Left lobe of liver (tissue), 2 donors: ENCODE measurements around the gene LDLRAD4. TPM values are rescaled to one million over a fixed set of nuclear protein-coding genes. Genes with fewer than 3 reads are reported as not detected.
A peak's percentile ranks its signal among the peaks of the same experiment; 100 is the strongest.

Source experiments
- ATAC-seq: fragments of 200-7000 bp; cut with Tn5 transposase; one replicate; pipeline ENCODE4 v1.9.1; 2020; ENCODE audit warnings: mild to moderate bottlenecking, moderate library complexity
- DNase-seq: peaks from one replicate; pipeline ENCODE4 v3.0.0-alpha.2; 2020; ENCODE audit warnings: low spot score
- total RNA-seq: library from RNA; stranded (reverse); gene quantifications from one replicate; pipeline ENCODE4 v1.2.1, GENCODE V29; 2021
- donor health status: DM: no; HTN: no; CAD: no; lungs with moderate emphysema.
- donor health status: DM: no; HTN: yes; CAD: no.

The LDLRAD4 gene
- total RNA-seq, 1 donor from 2014 or later: 41.9 TPM

- ATAC-seq: no peak
- no peak for DNase-seq
Measured at GRCh38 chr18:13520741-13521140, 302.2 kb downstream of the LDLRAD4 start.

GRCh38 chr18:13521418-13521817 is 302.9 kb downstream of the LDLRAD4 start:
- DNase-seq (no peak), ATAC-seq (no peak)

- ATAC-seq: no peak
Measured at GRCh38 chr18:13522256-13522655, 303.7 kb downstream of the LDLRAD4 start.

GRCh38 chr18:13522861-13523660 is 304.5 kb downstream of the LDLRAD4 start:
- no peak for ATAC-seq
- no peak for DNase-seq

More at GRCh38 chr18:13522256-13522655, 303.7 kb downstream of the LDLRAD4 start:
- no peak for DNase-seq

GRCh38 chr18:13524054-13524453 is 305.5 kb downstream of the LDLRAD4 start:
- DNase-seq (no peak), ATAC-seq (no peak)

GRCh38 chr18:13524811-13525210 is 306.3 kb downstream of the LDLRAD4 start:
- no peak for DNase-seq
- no peak for ATAC-seq

GRCh38 chr18:13525381-13526029 is 306.9 kb downstream of the LDLRAD4 start:
- ATAC-seq (no peak), DNase-seq (no peak)

GRCh38 chr18:13526519-13526918 is 308.0 kb downstream of the LDLRAD4 start:
- no peak for ATAC-seq
- no peak for DNase-seq

GRCh38 chr18:13527256-13527655 is 308.7 kb downstream of the LDLRAD4 start:
- ATAC-seq (no peak), DNase-seq (no peak)

- no peak for ATAC-seq
- DNase-seq: no peak
Measured at GRCh38 chr18:13527730-13528129, 309.2 kb downstream of the LDLRAD4 start.

GRCh38 chr18:13528739-13529392 is 310.3 kb downstream of the LDLRAD4 start:
- no peak for ATAC-seq
- DNase-seq: no peak

- no peak for DNase-seq
- no peak for ATAC-seq
Measured at GRCh38 chr18:13530033-13530878, 311.7 kb downstream of the LDLRAD4 start.

- peak; percentile 85 for ATAC-seq
- DNase-seq: no peak
Measured at GRCh38 chr18:13530879-13531387, 312.4 kb downstream of the LDLRAD4 start.

GRCh38 chr18:13531681-13532325 is 313.2 kb downstream of the LDLRAD4 start:
- ATAC-seq (no peak), DNase-seq (no peak)

- no peak for DNase-seq
- ATAC-seq: peak; percentile 76
Measured at GRCh38 chr18:13532406-13533075, 314.0 kb downstream of the LDLRAD4 start.

- no peak for DNase-seq
- no peak for ATAC-seq
Measured at GRCh38 chr18:13534631-13535030, 316.1 kb downstream of the LDLRAD4 start.

GRCh38 chr18:13536578-13536977 is 318.0 kb downstream of the LDLRAD4 start:
- no peak for ATAC-seq
- no peak for DNase-seq

- ATAC-seq (no peak), DNase-seq (no peak)
Measured at GRCh38 chr18:13537022-13537780, 318.6 kb downstream of the LDLRAD4 start.

GRCh38 chr18:13538630-13539029 is 320.1 kb downstream of the LDLRAD4 start:
- no peak for DNase-seq
- ATAC-seq: no peak
